Measurements from ENCODE around the gene ZNF609.

ZNF609 gene

DNA sequence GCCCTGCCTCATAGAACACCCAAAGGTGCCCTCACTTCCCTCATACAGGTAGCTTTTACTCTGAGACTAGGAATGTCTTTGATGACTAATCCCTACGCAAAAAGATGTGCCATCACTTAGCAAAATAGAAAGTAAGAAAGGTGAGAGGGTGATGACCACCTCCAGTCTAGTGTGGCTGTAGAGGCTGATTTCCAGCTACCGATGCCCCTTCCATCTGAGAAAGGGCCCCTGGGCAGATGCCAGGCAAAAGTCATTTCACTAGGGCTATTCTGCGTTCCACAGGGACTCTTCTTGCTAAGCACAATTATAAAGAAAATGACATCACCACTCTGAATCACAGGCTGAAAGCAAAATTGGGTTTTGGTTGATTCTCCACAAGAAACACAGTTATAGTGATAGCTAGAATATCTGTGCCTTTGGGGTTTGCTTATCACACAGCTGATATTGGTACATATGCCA, 237.6 kb downstream of the ZNF609 start:
- DNase-seq (ENCODE audit: low spot score) = no peak

DNA sequence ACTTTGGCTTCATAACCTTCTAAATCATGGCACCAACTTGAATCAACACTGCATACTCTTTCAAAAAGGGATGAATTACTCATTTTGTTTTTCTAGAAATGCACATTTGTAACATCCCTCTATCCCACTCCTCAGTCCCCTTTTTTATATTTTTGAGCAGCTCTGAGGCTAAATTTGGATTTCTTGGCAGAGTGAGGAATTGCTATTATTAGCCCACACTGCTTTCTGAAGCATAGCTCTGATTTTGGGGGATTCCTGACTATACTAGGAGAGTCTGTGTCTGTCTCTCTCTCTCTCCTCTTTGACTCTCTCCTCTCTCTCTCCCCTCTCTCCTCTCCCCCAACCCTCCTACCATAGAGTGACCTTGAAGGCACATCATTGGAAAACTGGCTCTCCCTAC, 238.4 kb downstream of the ZNF609 start:
- no peak for DNase-seq (ENCODE audit: low spot score)

DNA sequence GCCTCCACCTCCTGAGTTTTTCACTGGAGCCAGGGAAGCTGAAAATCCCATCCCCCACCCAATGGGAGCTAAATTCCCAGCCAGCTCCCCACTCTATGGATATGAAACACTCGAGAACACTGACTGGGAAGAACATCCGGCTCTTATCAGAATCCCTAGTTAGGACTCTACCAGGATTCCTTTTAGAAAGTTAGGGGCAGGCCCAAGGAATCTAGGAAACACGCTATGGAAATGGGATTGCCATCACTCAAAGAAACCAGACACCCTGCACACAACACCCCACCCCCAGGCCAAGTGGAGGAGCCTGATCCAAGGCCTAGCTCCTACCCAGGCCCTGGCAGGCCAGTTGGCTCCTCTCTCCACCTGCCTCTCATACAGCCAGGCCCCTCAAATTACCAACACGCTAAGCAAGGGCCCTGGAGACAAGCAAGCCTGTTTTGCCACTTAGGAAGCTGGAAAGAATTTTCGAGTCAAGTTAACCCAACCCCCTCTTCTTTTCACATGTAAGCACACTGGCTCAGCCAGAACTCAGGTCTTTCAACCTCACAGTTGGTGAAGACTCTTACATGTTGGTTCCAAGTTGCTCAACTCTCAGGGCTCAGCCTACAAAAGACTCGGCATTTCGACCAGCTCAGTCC, 239.5 kb downstream of the ZNF609 start:
- peak; percentile 48 for DNase-seq (ENCODE audit: low spot score)

DNA sequence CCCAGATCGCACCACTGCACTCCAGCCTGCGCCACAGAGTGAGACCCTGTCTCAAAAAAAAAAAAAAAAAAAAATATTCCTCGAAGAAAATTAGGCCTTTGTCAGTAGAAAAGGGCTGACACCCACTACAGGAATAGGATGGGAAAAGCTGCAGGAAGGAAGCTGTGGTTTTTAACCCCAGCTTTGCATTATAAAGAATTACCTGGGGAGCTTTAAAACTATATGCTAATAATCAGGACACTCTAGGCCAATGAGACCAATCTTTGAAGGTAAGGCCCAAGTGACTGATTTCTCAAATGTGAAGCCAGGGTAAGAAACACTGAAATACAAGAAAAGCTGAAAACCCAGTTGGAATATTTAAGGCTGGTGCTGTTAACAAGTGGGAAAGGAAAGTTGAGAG, 240.7 kb downstream of the ZNF609 start:
- no peak for DNase-seq (ENCODE audit: low spot score)

DNA sequence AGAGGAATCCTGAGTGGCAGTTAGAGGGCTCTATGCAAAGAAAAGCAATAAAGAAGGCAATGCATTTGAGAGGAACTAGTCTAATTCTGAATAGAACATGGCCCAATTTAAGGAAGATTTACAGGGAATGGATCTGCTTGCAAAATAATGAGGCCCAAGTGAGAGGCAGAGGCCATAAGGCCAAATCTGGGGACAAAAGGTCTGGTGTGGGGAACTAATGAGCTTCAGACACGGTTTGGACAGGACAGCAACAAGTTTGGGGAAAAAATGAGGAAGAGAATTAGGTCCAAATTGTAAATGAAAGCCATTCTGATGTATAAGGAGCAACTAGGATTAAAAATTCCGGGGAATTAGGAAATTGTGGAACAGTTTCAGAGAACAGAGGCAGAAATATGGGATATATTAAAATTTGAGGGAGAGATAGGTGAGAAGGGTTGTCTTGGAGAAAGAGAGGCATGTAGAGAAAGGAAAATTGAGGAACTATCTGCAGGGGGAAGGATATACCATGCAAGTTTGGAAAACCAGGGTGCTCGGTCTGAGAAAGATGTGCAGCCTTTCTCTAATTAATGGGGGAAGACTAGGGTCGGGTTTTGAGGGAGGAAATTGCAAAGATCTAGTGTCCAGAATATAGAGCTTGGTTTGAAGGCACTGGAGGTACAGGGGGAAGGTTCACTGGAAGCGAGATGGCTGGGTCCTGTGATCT, 241.3 kb downstream of the ZNF609 start:
- no peak for DNase-seq (ENCODE audit: low spot score)

DNA sequence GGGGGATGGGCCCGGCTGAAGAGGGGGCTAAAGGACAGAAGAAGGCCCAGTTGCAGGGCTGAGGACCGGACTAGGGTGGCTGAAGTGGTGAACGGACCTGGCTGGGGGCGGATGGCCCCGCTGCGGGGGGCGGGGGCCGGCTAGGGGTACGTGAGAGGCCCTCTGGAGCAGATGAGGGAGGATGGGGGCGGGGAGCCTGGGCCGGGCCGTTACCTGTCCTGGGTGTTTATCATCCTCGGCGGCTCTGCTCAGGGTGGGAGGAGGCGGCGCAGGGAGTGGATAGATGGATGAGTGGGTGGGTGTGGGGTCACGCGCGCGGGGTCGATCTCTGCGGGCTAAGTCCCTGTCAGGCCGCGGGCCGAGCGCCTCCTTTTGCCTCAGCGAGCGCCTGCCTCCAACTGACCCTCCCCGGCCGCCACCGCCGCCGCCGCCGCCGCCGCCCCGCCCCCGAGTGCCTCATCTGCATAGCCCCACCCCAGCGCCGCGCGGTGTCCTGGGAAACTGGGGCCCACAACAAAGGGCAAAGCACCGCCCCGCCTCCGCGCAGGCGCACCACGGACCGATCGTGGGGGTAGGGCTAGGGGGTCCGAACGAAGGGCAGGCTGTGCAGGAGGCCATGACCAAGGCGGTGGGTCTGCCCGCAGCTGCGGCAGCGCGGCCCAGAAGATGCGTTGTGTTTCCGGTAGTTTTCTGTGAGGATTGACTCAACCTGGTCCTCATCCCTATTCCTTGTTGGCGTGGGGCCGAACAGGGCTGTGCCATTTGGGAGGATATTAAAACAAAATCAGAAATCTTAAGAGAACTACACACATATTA, 242.6 kb downstream of the ZNF609 start:
- DNase-seq (ENCODE audit: low spot score) = peak; percentile 98

DNA sequence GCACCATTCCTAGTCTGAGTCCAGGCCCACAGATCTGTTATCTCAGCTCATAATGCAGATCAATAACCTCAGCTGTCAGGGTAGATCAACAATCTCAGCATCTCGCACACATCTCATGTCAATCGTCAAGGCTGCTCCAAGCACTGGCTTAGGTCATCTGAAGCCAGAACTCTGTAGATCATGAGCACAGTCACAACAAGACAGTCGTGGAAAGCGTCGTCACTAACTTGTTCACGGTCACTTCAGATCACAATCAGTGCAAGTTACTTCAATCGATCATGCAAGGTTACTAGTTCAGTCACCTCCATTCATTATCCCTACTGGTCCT, 243.2 kb downstream of the ZNF609 start:
- no peak for DNase-seq (ENCODE audit: low spot score)

DNA sequence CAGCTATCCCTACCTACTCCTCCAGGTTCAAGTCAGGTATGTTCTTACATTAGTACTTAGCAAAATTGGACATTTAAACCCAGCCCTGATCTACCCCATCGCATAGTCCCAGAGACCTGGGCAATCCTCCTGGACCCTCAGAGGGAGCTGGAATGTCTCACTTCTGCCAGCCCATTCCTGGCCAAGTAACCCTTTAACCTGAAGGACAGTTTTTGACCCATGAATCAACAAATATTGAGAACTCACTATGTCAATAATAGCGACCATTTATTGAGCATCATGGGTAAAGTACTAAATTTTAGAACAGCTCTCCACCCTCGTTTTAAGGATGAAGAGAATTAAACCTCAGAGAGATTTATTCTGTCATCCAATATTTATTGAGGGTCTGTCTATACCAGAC, 244.6 kb downstream of the ZNF609 start:
- DNase-seq (ENCODE audit: low spot score) = no peak

DNA sequence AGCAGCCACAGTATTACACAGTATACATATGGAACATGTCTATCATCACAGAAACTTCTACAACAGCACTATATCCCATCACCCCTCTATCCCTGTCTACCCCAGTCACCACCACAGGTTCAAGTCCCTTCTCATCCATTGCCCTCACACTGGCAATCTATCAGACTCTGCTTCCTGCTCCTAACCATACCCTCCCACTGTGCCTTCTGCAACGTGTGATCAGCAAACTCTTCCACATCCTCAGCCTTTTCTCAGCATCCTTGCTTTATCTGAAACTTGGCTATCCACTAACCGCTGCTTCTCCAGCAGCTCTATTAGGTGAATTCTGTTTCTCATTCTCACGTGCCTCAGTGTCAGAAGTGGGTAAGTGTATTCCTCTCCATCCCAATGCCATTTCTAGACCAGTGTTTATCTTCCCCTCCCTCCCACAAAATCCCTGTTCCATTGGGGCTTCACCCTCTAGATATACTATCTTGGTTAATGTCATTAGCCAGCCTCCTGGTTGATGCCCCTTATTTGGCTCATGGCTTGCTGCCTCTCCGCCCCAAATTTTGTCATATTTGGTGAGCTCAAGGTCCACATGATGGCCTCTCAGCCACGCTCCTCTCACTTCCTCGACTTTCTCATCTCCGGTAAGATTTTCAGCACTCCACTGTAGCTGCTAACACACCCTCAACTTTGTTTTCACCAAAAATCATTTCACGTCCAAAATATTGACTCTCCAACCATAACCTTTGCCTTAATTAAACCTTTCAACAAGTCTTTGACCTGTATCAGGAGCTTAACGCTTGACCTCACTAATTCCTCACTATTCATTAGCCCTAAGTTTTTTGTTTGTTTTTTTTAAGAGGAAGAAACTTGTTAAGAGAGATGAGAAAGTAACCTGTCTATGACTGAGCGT, 245.9 kb downstream of the ZNF609 start:
- DNase-seq (ENCODE audit: low spot score) = no peak

DNA sequence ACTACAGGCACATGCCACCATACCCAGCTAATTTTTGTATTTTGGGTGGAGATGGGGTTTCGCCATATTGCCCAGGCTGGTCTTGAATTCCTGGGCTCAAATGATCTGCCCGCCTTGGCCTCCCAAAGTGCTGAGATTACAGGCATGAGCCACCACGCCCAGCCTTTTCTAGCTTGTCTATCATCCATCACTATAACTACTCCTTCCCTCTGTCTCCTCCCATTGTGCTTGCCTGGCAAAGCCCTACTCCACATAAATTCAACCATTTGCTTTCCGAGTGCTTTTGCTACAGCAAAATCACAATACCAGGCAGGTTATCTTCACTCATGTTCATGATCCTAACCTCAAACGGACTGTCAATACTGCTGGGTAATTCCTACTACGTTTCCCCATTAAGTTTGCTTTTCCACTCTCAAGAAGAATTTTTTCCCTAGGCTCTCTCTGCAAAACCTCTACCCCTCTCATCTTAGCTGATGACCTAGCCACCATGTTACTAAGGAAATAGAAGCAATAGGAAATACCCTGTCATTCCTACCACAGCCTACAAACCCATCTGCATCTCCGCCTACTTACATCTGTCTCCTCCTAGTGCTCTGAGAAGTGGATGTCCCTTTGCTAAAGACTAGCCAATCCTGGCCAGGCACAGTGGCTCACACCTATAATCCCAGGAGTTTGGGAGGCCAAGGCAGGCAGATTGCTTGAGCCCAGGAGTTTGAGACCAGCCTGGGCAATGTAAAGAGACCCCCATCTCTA, 250.5 kb downstream of the ZNF609 start:
- DNase-seq (ENCODE audit: low spot score) = no peak

DNA sequence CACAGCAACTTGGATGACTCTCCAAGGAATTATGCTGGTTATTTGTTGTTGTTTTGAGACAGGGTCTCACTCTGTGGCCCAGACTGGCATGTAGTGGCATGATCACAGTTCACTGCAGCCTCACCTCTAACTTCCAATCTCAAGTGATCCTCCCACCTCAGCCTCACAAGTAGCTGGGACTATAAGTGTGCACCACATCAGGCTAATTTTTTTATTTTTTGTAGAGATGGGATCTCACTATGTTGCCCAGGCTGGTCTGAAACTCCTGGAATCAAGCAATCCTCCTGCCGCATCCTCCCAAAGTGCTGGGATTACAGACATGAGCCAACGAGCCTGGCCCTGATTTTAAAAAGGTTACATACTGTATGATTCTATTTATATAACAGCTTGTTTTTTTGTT, 252.0 kb downstream of the ZNF609 start:
- DNase-seq (ENCODE audit: low spot score) = no peak

DNA sequence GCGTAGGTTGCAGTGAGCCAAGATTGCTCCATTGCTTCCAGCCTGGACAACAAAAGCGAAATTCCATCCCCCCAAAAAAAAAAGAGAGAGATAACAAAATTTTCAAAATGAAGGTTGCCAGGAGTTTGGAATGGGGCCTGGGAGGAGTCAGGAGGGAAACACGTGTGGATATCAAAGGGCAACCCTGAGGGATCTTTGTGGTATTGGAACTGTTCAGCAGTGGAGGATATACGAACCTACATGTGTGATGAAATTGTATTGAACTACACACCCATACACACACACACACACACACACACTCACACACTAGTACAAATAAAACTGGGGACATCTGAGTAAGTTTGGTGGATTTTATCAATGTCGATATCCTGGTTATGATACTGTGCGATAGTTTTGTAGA, 253.2 kb downstream of the ZNF609 start:
- no peak for DNase-seq (ENCODE audit: low spot score)

DNA sequence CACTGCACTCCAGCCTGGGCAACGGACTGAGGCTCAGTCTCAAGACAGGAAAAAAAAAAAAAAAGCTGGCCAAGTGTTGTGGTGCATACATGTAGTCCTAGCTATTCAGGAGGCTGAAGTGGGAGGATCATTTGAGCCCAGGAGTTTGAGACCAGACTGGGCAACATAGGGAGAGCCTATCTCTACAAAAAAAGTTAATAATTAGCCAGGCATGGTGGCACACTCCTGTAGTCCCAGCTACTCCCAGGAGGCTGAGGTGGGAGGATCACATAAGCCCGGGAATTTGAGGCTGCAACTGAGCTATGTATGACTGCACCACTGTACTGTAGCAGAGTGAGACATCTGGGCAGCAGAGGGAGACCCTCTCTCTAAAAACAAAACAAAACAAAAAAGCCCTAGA, 256.1 kb downstream of the ZNF609 start:
- no peak for DNase-seq (ENCODE audit: low spot score)

DNA sequence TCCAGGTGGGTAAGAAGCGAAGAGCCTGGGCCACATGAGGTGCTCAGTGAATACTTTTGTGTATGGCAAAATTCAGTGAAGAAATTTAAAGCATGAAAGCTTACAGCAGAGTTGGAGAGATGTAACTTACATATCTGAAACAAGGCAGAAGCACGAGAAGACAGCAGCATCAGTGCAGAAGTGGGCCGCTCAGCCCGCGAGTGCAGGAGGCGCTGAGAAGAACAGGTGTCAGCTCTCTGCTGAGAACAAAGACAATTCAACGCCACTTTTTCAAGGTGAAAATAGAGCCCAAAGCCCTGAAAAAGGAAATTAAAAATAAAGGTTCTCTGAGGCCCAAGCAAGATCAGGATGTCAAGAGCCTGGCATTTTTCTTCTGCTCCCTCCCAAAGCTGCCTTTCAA, 256.8 kb downstream of the ZNF609 start:
- DNase-seq (ENCODE audit: low spot score) = no peak

DNA sequence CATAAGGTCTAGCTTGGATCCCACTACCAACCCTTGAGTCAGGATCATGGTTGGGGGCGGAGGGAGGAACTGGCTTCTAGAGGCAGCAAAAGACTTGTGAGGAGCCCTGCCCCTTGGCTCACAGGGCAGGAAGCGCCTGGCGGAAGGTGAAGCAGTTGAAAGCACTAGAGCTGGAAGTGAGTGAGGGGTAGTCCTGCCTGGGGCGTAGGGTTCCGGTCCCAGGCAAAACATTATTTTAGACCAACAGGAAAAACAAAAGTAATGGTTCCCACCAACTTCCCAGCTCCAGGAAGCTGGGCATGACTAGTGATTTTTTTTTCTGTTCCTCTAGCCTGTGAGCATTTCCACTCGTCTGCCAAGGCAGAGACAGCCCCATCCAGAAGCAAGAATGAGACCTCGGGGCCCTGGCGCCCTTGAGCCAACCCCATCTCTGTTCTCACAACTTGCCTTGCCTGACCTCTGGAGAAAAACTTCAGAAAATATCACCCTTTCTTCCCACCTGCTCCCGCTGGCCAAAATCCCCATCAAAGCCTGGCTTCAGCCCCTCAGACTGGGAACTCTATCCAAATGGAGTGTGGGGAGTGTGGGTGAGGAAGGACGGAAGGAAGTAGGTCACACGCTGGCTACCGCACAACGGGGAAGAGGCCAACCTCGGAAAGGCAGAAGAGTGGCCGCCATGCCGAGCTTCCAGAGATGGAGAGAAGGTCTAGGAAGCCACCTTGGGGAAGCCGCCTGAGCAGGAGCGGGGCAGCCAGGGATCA, 257.5 kb downstream of the ZNF609 start:
- DNase-seq (ENCODE audit: low spot score) = no peak

DNA sequence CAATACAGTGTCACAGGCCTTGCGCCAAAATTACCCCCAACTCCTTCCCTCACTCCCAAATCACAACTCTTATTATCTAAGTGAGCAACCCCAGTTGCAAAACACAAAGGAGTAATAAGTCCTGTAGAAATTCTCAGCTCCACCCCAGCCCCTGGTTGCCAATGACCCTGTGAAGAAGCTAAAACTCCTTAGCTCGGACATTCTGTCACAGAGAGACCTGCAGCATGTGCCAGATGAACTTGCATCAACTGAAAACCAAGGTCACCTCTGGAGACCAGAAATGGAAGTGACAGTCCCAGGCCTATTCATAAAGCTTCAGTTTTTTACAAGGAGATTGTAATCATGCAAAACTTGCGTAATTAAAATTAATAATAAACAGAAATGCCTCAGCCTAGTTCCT, 259.8 kb downstream of the ZNF609 start:
- DNase-seq (ENCODE audit: low spot score) = no peak

DNA sequence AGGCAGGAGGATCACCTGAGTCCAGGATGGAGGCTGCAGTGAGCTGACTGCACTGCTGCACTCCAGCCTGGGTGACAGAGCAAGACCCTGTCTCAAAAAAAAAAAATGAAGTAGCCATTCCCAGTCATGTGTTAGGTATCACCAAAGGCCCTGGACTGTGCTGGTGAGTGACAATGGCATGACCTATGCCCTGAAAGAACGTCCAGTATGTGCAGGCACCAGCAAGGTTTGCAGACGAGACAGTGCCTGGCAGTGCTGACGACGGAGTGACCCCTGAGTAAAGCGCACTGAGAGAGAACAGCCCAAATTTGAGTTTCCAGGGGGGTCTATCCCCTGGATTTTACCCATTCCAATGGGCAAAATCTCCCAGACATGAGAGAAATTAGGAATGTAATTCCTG, 269.8 kb downstream of the ZNF609 start:
- no peak for DNase-seq (ENCODE audit: low spot score)

DNA sequence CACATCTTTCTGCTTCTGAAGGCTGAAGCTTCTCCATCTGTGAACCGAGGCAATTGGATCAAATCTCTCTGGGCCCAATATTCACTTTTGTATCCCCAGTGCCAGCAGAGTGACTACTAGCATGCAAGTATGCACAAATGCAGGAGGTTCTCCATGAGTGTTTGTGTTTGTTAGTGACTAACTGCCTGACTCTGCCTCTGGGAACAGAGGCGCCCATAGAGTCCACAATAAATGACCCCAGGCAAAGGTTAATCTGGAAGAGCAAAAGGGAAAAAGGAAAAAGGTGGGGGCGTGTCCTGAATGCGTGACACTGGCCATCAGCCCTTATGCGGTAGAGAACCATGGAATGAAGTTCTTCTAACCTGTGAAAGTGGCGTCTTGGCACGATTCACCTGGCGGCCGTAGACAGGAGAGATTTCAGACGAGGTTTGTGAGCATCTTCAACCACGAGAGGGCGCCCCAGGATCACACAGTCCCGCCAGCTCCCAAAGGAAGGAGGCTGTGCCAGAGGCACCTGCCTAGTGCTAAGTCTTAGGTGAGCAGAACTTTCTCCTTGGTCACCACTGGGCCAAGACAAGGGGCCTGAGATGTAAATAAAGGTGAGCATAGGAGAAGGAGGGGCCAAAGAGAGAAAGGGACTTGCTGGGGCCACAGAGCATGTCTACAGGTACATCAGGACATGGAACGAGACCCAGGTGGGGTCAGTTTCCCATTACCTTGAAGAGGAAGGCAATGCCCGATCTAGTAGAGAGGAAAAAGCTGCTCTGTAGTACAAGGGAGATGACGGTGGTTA, 270.8 kb downstream of the ZNF609 start:
- DNase-seq (ENCODE audit: low spot score) = peak; percentile 69

DNA sequence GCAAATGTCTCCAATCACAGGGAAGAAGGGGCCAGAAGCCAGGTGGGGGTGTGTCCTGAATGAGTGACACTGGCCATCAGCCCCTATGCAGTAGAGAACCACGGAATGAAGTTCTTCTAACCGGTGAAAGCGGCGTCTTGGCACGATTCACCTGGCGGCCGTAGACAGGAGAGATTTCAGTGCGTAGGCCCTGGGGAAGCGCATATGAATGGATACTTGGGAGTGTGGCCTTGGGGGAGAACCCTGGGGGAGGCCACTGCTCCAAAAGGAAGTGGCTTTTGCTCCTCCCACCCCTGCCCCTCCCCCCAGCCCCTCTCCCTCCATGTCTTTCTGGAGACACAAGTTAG, 271.4 kb downstream of the ZNF609 start:
- DNase-seq (ENCODE audit: low spot score) = no peak
